GM19025 (cell line): ENCODE measurements around the gene SOX30.
A peak's percentile ranks its signal among the peaks of the same experiment; 100 is the strongest.

ENCODE experiments used
- ATAC-seq: cut with Tn5 transposase; IDR thresholded peaks from one replicate; pipeline ENCODE4 v1.9.1; 2021; ENCODE audit warnings: mild to moderate bottlenecking, low read depth, moderate library complexity; ENCODE audit not compliant: unreplicated experiment

SOX30 gene

DNA sequence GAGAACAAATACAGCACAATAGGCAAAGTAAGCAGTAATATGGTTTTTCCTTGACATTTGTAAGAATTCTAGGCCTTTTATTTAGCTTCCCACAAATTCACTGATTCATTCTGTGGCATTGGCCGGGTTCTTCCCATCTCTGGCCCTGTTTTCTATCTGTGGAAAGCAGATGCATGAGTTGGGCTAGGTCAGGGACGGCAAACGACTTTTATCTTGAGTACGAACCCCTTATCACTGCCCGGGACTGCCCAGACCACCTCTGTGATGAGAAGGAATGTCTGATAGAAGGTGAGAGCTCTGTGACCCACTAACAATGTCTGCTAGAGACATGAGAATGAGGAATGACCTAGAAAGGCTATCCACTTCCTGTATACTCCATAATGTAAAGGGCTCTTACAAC is 41.2 kb downstream of the SOX30 start:
- no peak for ATAC-seq

GRCh38 chr5:157608972-157609565 is 43.2 kb downstream of the SOX30 start:
- ATAC-seq = no peak

DNA sequence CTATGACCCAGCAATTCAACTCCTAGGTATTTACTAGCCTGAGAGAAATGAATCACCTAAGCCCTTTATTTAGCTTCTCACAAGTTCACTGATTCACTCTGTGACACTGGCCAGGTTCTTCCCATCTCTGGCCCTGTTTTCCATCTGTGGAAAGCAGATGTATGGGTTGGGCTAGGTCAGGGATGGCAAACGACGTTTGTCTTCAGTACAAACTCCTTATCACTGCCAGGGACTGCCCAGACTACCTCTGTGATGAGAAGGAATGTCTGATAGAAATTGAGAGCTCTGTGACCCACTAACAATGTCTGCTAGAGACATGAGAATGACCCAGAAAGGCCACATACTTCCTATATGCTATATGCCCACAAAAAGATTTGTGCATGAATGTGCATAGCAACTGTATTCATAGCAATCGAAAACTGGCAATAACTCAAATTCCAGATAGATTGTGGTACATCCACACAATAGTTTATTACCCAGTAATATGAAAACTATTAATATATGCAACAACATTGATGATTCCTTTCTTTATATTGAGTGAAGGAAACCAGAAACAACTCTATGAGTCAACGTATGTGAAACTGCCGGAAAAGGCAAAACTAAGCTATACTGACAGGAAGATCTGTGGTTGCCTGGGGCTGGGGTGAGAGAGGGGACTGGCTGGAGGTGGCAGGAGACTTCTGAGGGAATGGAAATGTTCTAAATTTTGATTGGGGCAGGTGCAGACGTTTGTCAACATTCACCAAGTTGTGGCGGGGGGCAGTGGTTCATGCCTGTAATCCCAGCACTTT is 44.7 kb downstream of the SOX30 start:
- ATAC-seq = no peak

GRCh38 chr5:157606046-157606445 is 46.2 kb downstream of the SOX30 start:
- ATAC-seq = no peak

DNA sequence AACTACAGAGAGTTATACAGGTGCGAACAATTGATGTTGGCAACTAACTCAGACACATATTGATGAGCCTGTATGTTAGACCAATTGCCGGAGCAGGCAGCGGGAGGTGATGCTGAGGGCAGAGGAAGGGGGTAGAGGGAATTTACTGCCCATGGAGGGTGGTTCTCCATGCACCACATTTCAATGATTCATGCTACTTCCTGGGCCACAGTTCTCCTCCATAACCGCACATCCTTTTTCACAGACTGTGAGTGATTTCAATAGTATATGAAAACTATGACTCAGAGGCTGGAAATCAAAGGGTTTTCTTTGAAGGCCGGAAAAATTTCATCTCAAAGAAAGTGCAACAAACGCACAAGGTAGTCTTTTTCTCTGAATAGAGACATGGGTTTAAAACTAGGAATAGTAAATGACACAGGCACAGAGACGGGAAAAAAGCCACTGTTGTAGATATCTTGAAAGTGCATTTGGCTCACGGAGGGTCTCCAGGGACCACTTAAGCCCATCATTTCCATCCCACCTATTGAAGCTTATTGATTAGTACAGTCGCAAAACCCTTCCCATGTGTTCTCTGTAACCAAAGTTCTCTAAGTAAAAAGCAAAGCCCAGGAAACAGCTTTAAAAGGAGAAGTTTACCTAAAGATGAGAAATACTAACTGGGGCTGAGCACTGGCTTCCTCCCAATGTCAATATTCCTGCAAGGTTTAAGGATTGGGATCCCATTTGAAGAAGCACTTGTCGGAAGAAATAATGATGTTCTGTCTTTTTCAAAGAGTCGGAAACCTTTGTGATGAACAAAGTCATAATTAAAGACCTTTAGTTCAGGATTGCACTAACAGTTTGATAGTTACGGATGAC is 48.7 kb downstream of the SOX30 start:
- peak; percentile 30 for ATAC-seq

- ATAC-seq = peak; percentile 45
Measured at GRCh38 chr5:157602505-157602904, 49.7 kb downstream of the SOX30 start.

DNA sequence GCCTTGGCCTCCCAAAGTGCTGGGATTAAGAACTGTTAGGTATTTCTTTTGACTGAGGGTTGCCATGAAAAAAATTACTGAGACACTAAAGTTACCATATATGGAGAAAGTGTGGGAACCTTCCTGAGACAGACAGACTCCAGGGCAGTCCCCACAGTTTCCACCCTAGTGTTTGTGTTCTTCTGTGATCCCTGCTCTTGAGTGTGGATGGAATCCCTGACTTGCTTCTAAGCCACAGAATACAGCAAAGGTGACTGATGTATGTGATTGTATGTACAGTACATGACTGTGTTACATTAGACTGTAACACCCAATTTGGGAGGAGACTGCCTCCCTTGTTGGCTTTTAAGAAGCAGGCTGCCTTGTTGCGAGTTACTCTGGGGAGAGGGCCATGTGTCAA is 52.0 kb downstream of the SOX30 start:
- no peak for ATAC-seq

GRCh38 chr5:157599565-157599964 is 52.7 kb downstream of the SOX30 start:
- no peak for ATAC-seq

- ATAC-seq = no peak
Measured at GRCh38 chr5:157598350-157598936, 53.8 kb downstream of the SOX30 start.

DNA sequence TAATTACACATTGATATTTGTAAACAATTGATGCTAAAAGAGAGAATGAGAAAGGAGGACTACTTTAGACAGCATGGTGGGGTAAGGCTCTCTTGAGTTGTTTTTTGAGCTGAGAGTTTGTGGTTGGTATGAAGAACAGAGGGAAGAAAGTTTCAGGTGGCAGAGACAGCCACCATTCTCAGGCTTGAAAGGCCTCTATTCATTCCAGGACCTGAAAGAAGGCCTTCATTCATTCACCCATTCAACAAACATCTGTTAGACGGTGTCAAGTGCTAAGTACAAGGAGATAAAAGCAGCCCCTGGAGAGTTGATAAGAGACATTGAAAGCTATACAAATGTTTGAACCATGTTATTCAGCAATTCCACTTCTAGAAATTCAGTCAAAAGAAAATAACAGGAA is 55.0 kb downstream of the SOX30 start:
- ATAC-seq = no peak

- peak; percentile 80 for ATAC-seq
Measured at GRCh38 chr5:157596487-157596886, 55.8 kb downstream of the SOX30 start.

- no peak for ATAC-seq
Measured at GRCh38 chr5:157594675-157595459, 57.4 kb downstream of the SOX30 start.

GRCh38 chr5:157594257-157594656 is 58.0 kb downstream of the SOX30 start:
- ATAC-seq = no peak

DNA sequence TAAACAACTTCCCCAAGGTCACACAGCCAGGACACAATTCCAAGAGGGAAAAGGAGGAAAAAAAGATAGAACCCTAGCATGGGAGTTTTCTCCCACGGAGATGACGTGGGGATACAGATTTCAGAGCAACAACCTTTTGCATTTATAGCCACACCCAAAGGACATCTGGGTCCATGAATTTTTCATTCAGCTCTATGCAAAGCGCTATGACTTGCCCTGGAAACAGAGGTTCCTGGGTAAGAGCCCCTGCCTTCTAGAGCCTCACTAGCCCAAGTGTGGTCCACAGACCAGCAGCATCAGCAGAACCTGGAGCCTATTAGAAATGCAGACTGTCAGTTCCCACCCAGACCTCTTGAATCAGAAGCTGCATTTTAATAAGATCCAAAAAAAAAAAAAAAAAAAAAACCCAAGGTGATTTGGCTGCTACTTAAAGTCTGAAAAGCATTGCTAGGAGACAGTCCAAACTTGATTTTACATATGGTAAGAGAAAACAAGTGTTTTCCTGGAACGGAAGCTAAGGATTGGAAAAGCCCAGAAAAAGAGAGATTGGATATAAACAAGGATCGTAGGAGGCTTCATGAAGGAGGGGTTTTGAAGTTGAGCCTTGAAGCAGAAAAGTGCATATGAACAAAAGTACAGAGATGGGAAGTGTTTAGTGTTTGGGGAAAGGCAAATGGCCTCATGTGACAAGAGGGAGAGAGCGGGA is 59.0 kb downstream of the SOX30 start:
- no peak for ATAC-seq

DNA sequence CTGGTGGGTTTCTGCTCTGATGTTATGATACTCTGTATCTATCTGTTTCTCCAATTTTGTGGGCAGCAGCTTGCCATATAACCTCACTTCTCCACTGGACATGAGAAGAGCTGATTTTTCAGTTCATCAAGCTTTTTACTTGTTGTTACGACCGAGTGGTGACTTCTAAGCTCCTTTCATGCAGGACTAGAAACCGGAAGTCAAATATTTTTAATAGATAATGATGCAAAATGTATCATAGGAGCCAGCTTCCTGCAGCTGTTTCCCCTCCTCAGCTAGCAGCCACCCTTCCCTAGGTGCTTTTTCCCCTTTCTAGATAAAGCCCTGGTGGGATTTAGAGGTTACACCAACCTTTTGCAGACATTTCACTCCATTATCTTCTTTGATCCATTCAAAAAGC is 59.6 kb downstream of the SOX30 start:
- no peak for ATAC-seq

DNA sequence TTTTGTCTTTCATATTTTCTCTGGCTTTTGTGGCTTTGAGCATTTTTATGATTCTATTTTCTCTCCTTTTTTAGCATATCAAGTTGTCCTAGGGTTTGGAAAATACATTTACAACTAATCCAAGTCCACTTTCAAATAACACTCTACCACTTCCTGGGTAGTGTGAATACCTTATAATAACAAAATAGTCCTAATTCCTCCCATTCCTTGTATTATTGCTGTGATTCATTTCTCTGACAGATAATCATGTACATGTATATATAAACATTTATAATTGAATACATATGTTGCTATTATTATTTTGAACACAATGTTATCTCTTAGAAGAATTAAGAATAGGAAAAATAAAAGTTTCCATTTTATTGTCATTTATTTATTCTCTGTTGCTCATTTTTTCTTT is 61.8 kb downstream of the SOX30 start:
- ATAC-seq = no peak

- no peak for ATAC-seq
Measured at GRCh38 chr5:157584628-157585027, 67.6 kb downstream of the SOX30 start.

GRCh38 chr5:157582731-157583620 is 69.3 kb downstream of the SOX30 start:
- ATAC-seq = peak; percentile 56

GRCh38 chr5:157581901-157582300 is 70.3 kb downstream of the SOX30 start:
- no peak for ATAC-seq
